Natural killer cell treated with Interleukin-12 subunit alpha and Interleukin-12 subunit beta and Interleukin-15 and Interleukin-18, amount 100 ng/mL, for 72 hours (primary cell): Measurements from ENCODE around the gene CFAP119. TPM values are rescaled to one million over a fixed set of nuclear protein-coding genes. Genes with fewer than 3 reads are reported as not detected.
A peak's percentile ranks its signal among the peaks of the same experiment; 100 is the strongest.
"Not testable (repeated sequence)": the region's sequence is repeated elsewhere in the genome, so short reads cannot be mapped to it uniquely, and the experiment has no call there.

Experiments
- ATAC-seq, 2 donors: fragments of 150-1000 bp; cut with Tn5 transposase in 1 of 2; sonication (Bioruptor Pico), chemical (Tn5 transposase) in 1 of 2; 2 replicates each; pipeline ENCODE4 v1.10.0; 2021
- DNase-seq: peaks from one replicate; pipeline ENCODE4 v3.0.0; 2022; ENCODE audit warnings: low spot score
- H3K27ac Mint-ChIP-seq, 2 donors: 1 replicate in 1 of 2; 2 replicates in 1 of 2; pipeline ENCODE4 v1.8.0; 2022; ENCODE audit warnings: mixed read lengths in 2 of 2, mild to moderate bottlenecking in 1 of 2, moderate library complexity in 1 of 2
- H3K27me3 Mint-ChIP-seq, 2 donors: 1 replicate in 1 of 2; 2 replicates in 1 of 2; pipeline ENCODE4 v1.8.0; 2022; ENCODE audit warnings: mixed read lengths in 2 of 2
- H3K36me3 Mint-ChIP-seq: one replicate; pipeline ENCODE4 v1.8.0; 2022; ENCODE audit warnings: mixed read lengths
- H3K4me1 Mint-ChIP-seq, 2 donors: 1 replicate in 1 of 2; 2 replicates in 1 of 2; pipeline ENCODE4 v1.8.0; 2022; ENCODE audit warnings: low read depth in 2 of 2, mixed read lengths in 2 of 2, mild to moderate bottlenecking in 1 of 2
- H3K4me3 Mint-ChIP-seq: one replicate; pipeline ENCODE4 v1.8.0; 2022; ENCODE audit warnings: mixed read lengths
- H3K9me3 Mint-ChIP-seq: 2 replicates; pipeline ENCODE4 v1.8.0; 2022; ENCODE audit warnings: mixed read lengths
- total RNA-seq, 2 donors: library from RNA; stranded (reverse); gene quantifications; one replicate each; pipeline ENCODE4 v1.2.3, GENCODE V29; 2022

The CFAP119 gene
- total RNA-seq = 10 to 100 TPM in 1 of 2 donors, 1 to 10 TPM in 1; 3.4 to 17.0 TPM

DNA sequence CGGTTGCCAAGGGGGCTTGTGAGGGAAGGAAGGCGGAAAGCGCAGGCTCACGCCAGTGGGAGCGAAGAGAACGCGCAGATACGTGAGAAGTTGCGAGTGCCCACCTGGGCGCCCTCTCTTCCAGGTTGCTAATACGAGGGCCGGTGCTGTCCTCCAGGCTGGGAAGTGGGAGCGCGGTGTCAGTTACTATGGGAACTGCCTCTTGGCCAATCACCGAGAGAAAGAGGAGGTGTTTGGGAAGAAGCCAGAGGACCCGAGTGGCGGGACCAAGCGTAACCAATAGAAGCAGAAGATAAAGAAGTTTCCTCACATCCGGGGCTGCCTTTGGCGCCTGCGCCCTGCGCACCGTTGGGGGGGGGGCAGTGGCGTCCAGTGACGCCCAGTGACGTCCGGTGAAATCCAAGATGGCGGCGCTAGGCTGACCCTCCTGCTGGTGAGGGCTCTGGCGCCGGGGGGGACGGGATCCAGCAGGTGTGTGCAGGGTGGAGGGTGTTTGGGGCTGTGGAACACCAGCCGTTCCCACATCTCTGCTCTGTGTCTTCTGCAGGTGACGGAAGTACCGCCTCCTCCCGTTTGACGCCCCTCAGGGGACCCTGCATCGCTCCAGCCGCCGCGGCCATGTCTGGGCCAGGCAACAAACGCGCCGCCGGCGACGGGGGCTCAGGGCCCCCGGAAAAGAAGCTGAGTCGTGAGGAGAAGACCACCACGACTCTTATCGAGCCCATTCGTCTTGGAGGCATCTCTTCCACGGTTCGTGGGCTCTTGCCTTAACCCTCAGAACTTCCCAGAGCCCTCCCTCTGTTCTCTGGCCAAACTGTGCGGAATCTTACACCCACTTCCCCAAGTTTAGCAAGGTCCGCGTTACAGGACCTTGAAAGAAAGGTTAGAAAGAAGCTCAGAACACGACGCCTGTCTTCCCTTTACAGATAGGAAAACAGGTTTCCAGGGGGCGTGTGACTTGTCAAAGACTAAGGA lies at the start of gene CFAP119, which contains the start of gene RNF40:
Gene CFAP119, minus strand, starts transcription at position 135 of the 975 bp plus-strand sequence. CDS start 314 bp downstream, outside the sequence.
Gene RNF40, plus strand, starts transcription at position 395 of the 975 bp plus-strand sequence. Its CDS starts 224 bp downstream, at position 619.
- Mint-ChIP-seq H3K9me3 (no peaks in the 10 kb centered on the region), H3K36me3 (peaks cover 17% of the 10 kb centered on the region), H3K27ac (peak within 1 kb of the TSS; percentile 71 to 91), H3K4me1 (peaks cover 34 to 38% of the 10 kb centered on the region in 2 donors), H3K4me3 (peak within 1 kb of the TSS; percentile 94), H3K27me3 (no peaks in the 10 kb centered on the region)
- DNase-seq (peak; percentile 94), ATAC-seq (peak; percentile 97)

DNA sequence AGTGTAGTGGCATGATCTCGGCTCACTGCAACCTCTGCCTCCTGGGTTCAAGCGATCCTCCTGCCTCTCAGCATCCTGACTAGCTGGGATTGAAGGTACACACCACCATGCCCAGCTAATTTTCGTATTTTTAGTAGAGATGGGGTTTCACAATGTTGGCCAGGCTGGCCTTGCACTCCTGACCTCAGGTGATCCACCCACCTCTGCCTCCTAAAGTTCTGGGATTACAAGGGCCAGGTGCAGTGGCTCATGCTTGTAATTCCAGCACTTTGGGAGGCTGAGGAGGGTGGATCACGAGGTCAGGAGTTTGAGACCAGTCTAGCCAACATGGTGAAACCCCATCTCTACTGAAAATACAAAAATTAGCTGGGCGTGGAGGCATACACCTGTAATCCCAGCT lies 47.8 kb upstream of the CFAP119 start:
- not testable (repeated sequence) for H3K27ac Mint-ChIP-seq, H3K9me3 Mint-ChIP-seq, ATAC-seq, DNase-seq, H3K4me3 Mint-ChIP-seq, H3K36me3 Mint-ChIP-seq, H3K27me3 Mint-ChIP-seq
- H3K4me1 Mint-ChIP-seq = peaks cover 18 to 21% of the 10 kb centered on the region in 2 donors

DNA sequence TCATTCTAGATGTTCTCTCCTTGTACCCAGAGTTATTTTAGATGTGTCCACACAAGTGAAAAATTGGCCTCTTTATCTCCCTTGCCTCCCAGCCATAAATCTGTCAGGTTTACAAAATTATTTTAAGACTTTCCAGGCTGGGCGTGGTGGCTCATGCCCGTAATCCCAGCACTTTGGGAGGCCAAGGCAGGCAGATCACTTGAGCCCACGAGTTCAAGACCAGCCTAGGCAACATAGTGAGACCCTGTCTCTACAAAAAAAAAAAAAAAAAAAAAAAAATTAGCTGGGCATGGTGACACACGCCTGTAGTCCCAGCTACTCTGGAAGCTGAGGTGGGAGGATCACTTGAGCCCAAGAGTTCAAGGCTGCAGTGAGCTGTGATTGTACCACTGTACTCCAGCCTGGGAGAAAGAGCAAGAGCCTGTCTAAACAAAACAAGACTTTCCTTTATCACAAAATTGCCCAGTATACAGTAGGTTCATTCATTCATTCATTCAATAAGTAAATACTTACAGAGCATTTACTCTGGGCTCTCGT lies 47.1 kb upstream of the CFAP119 start:
- H3K27ac Mint-ChIP-seq, DNase-seq, H3K27me3 Mint-ChIP-seq, ATAC-seq, H3K4me3 Mint-ChIP-seq, H3K36me3 Mint-ChIP-seq, H3K9me3 Mint-ChIP-seq: not testable (repeated sequence)
- H3K4me1 Mint-ChIP-seq = peaks cover 14 to 17% of the 10 kb centered on the region in 2 donors

DNA sequence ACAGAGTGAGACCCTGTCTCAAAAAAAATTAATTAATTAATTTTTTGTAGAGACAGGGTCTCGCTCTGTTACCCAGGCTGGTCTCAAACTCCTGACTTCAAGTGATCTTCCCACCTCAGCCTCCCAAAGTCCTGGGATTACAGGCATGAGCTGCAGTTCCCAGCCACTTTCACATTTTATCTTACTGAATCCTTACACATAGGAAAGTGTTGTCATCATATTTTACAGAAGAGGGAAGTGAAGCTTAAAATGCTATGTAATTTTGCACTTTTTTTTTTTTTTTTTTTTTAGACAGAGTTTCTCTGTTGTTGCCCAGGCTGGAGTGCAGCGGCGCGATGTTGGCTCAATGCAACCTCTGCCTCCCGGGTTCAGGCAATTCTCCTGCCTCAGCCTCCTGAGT lies 46.3 kb upstream of the CFAP119 start:
- Mint-ChIP-seq H3K4me1 (peaks cover 9 to 14% of the 10 kb centered on the region in 2 donors), H3K27ac (no peak overlapping the region), H3K36me3 (no peaks in the 10 kb centered on the region), H3K4me3 (no peak overlapping the region), H3K27me3 (no peaks in the 10 kb centered on the region), H3K9me3 (no peaks in the 10 kb centered on the region)
- ATAC-seq = no peak
- DNase-seq = no peak

DNA sequence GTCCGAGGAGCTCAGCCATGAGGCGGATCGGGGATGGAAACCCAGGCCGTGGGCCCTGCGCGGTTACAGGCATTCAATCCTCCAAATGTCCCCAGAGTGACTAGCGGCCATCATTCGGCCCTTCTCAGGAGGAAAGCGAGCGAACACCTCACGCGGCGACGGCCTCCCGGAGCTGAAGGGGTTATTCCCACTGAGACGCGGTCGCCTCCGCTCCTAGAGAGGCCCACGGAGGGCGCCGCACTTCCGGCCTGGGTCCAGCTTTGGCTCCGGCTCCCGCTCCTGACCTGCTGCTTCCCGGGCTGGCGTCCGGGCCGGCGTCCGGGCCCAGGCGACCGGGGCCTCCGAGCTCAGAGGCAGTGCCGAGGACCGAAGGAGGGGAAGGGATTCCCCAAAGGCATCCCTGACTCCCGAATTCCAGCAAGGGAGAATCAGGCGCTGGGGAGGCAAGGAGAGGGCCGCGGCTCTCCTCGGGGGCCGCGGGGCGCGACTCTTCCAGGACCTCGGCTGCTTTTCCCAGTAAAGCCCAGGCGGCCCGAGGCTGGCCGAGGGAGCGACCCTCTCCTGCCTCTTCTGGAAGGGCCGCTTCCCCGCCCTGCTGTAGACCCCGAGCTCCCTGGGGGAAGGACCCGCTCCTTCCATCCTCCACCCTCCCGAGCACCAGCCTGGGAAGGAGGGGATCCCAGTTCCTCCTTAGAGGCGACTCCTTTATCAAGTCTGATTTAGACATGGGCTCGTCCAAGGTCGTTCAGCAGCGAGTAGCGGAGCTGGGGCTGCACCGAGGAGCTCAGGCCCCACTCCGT lies 43.7 kb upstream of the CFAP119 start:
- H3K9me3 Mint-ChIP-seq = no peaks in the 10 kb centered on the region
- no peaks in the 10 kb centered on the region for H3K36me3 Mint-ChIP-seq
- H3K27ac Mint-ChIP-seq = peak overlapping the region; percentile 61 to 86
- H3K4me1 Mint-ChIP-seq = peaks cover 9 to 12% of the 10 kb centered on the region in 2 donors
- no peaks in the 10 kb centered on the region for H3K27me3 Mint-ChIP-seq
- peak overlapping the region; percentile 97 for H3K4me3 Mint-ChIP-seq
- DNase-seq = peak; percentile 74
- ATAC-seq = peak; percentile 87 to 90

DNA sequence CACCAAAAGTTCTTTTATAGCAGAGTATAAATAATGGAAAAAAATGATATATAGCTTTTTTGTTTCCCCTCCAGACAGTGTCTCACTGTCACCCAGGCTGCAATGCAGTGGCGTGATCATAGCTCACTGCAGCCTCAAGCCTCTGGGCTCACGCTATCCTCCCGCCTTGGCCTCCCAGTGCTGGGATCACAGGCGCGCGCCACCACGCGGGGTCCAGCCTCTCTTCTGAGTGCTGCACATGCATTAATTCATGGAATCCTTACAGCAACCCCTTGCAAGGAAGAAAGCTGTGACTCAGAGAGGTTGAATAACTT lies 43.2 kb upstream of the CFAP119 start:
- no peak for DNase-seq
- Mint-ChIP-seq H3K4me1 (peaks cover 9 to 12% of the 10 kb centered on the region in 2 donors), H3K27me3 (no peaks in the 10 kb centered on the region), H3K9me3 (no peaks in the 10 kb centered on the region), H3K36me3 (no peaks in the 10 kb centered on the region), H3K27ac (peak overlapping the region in 1 of 2 donors; percentile 75), H3K4me3 (peak overlapping the region; percentile 97)
- peak; percentile 9 to 31 for ATAC-seq

DNA sequence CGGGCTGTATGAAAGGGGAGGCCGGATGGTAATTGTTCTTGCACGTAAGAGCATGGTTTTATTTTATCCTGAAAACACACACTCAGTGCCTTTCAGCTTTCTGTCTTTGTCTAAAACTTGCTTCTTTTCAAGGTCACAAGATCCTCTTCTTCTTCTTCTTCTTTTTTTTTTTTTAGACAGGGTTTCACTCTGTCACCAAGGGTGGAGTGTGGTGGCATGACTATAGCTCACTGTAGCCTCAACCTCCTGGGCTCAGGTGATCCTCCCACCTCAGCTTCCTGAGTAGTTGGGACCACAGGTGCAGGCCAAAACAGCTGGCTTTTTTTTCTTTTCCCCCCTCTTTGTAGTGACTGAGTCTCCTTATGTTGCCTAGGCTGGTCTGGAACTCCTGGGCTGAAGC lies 41.1 kb upstream of the CFAP119 start:
- Mint-ChIP-seq H3K36me3 (no peaks in the 10 kb centered on the region), H3K9me3 (no peaks in the 10 kb centered on the region), H3K4me3 (no peak overlapping the region), H3K27ac (no peak overlapping the region), H3K4me1 (peaks cover 9 to 12% of the 10 kb centered on the region in 2 donors), H3K27me3 (no peaks in the 10 kb centered on the region)
- DNase-seq (no peak), ATAC-seq (no peak)

DNA sequence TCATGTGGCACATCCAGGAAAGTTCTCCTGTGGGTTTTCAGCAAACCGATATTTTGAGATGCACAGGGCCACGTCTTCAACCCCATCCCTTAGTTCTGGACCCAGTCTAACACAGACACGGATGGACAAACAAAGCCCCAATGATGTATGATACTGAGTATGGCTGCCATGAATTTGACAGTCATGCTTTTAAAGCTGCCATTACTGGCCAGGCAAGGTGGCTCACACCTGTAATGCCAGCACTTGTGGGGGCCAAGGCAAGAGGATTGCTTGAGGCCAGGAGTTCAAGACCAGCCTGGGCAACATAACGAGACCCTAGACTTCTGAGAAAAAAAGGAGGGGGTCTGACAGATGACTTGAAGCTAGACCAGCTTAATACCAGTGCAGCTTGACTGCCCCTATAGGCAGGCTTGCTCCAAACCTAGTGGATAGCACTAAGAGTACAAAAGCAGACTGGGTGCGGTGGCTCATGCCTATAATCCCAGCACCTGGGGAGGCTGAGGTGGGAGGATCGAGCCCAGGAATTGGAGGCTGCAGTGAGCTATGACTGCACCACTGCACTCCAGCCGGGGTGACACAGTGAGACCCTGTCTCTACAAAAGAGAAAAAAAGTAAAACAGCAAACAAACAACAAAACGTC lies 35.9 kb upstream of the CFAP119 start:
- H3K27ac Mint-ChIP-seq = no peak overlapping the region
- no peaks in the 10 kb centered on the region for H3K9me3 Mint-ChIP-seq
- no peaks in the 10 kb centered on the region for H3K27me3 Mint-ChIP-seq
- DNase-seq = no peak
- no peaks in the 10 kb centered on the region for H3K36me3 Mint-ChIP-seq
- H3K4me1 Mint-ChIP-seq = no peaks in the 10 kb centered on the region
- no peak for ATAC-seq
- H3K4me3 Mint-ChIP-seq = no peak overlapping the region

DNA sequence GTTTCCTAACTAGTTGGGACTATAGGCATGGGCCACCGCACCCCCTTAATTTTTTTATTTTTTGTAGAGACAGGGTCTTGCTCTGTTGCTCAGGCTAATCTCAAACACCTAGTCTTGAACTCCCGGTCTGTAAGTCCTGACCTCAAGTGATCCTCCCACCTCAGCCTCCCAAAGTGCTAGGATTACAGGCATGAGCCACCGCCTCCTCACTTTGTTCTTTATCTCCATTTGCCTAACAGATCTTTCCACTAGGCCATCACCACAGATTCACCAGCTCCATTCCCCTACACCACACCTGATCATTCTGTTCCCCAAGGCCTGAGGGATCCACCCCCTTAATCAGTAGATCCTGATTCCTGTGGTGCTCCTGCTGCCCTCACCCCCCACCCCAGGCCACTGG lies 32.8 kb upstream of the CFAP119 start:
- ATAC-seq = no peak
- H3K9me3 Mint-ChIP-seq = no peaks in the 10 kb centered on the region
- no peaks in the 10 kb centered on the region for H3K27me3 Mint-ChIP-seq
- no peaks in the 10 kb centered on the region for H3K36me3 Mint-ChIP-seq
- H3K4me3 Mint-ChIP-seq = no peak overlapping the region
- no peak for DNase-seq
- H3K27ac Mint-ChIP-seq = no peak overlapping the region
- H3K4me1 Mint-ChIP-seq = no peaks in the 10 kb centered on the region

DNA sequence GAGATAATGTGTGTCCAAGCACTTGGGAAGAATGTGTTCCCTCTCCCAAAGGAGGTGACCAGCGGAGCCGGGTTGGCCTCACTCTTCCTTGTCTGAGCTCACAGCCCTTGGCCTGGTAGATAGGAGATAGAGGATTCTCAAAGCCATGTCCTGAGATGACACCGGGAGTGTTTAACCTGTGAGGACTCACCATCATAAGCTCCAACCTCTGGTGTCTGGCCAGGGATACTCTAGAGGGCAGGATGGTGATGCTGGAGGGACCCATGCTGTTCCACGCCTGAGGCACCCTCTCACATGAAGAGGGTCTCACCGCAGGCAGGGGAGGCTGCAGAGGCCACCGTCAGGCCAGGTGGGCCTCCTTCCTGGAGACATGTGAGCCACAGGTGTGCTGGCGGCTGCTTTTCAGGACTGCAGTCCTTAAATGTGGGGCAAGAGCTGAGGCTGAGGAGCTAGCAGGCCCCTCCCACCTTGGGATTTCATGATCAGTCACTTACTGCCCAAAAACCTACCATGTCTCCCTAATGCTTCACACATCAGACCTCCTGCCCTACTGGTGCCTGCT lies 31.7 kb upstream of the CFAP119 start:
- H3K4me1 Mint-ChIP-seq = no peaks in the 10 kb centered on the region
- no peak for DNase-seq
- H3K27me3 Mint-ChIP-seq = no peaks in the 10 kb centered on the region
- no peaks in the 10 kb centered on the region for H3K36me3 Mint-ChIP-seq
- ATAC-seq = peak in 1 of 2 donors; percentile 40
- no peak overlapping the region for H3K4me3 Mint-ChIP-seq
- H3K27ac Mint-ChIP-seq = no peak overlapping the region
- H3K9me3 Mint-ChIP-seq = no peaks in the 10 kb centered on the region

DNA sequence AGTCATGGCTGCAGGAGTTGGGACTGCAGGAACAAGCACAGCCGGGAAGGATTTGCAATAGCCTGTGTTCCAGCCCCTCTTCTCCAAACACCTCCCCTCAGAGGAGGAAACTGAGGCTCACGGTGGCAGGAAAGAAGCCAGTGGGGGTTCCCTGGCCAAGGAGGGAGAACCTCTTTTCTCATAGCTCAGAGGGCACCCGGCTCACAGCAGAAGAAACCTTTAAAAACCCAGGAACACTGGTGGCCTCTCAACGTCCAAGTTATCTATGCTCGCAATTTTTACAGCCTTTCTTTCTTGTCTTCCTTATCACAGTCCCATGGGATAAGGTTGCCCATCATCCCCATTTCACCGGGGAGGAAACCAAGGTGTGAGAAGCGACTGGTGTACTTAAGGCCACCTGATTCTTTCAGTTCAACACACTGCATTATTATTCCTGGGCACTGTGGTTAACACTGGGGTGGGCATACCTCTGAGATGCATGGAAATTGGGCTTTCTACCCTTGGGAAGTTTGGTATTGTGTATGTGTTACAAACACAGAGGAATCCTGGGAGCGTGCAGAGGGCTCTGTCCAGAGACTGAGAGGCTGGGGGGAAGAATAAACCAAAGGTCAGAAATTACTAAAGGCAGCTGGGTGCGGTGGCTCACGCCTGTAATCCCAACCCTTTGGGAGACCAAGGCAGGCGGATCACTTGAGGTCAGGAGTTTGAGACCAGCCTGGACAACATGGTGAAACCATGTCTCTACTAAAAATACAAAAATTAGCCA lies 25.9 kb upstream of the CFAP119 start:
- no peak for DNase-seq
- no peaks in the 10 kb centered on the region for H3K9me3 Mint-ChIP-seq
- H3K4me3 Mint-ChIP-seq = peak overlapping the region; percentile 76
- peak overlapping the region in 1 of 2 donors; percentile 16 for H3K27ac Mint-ChIP-seq
- H3K4me1 Mint-ChIP-seq = peaks cover 7 to 11% of the 10 kb centered on the region in 2 donors
- no peak for ATAC-seq
- no peaks in the 10 kb centered on the region for H3K36me3 Mint-ChIP-seq
- peaks cover 7 to 8% of the 10 kb centered on the region in 2 donors for H3K27me3 Mint-ChIP-seq

DNA sequence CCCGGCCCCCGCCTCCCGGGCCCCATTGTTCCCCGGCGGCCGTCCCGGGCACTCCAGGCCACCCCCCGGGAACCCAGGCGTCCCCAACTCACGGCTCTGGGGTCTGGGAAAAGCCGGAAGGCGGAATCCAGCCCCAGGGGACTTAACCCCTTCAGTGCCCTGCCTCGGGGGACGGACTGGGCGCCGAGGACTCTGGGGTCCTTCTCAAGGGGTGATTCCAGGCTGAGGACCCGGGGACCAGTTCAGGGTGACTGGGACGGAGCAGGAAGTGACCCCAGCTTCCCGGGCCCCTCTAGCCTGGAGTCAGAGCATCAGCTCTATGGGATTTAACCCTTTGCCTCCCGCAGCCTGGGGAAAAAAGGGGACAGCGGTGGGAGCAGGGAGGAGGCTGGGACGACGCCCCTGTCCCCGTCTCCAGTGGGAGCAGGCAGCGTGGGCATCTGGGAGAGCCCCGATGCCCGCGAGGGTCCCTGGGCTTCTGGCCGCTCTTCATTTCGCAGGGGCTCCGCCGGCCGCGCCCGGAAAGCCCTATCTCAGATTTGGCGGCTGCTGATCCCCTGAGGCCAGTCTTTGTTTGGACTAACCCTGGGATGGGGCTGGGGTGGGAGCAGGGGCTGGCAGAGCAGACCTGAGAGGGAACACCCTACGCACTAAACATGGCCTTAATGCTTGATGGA lies 25.2 kb upstream of the CFAP119 start, which contains the start of gene ZNF629:
Gene ZNF629, minus strand, starts transcription at position 270 of the 677 bp plus-strand sequence. CDS start 2,723 bp downstream, outside the sequence.
- Mint-ChIP-seq H3K4me3 (peak within 1 kb of the TSS; percentile 76), H3K36me3 (no peaks in the 10 kb centered on the region), H3K27ac (peak within 1 kb of the TSS in 1 of 2 donors; percentile 16), H3K27me3 (peaks cover 7 to 8% of the 10 kb centered on the region in 2 donors), H3K4me1 (peaks cover 7 to 11% of the 10 kb centered on the region in 2 donors), H3K9me3 (no peaks in the 10 kb centered on the region)
- ATAC-seq (peak; percentile 50 to 59), DNase-seq (no peak)
